Vagina (tissue), 2 donors: Measurements from ENCODE around the gene ZC3H4. TPM values are rescaled to one million over a fixed set of nuclear protein-coding genes. Genes with fewer than 3 reads are reported as not detected.

Source experiments
- DNase-seq, 2 donors: peaks; one replicate each; pipeline ENCODE4 v3.0.0-alpha.2; 2017; ENCODE audit errors: extremely low spot score in 2 of 2
- H3K27ac ChIP-seq: fragments of 200-600 bp; sonication (generic); one replicate; pipeline ENCODE4 v1.5.1; 2019
- H3K27me3 ChIP-seq: fragments of 200-600 bp; sonication (generic); one replicate; pipeline ENCODE4 v1.5.1; 2019
- H3K36me3 ChIP-seq, 2 donors: fragments of 200-600 bp; sonication (generic); one replicate each; pipeline ENCODE4 v1.5.1; 2017 to 2019
- H3K4me1 ChIP-seq: fragments of 200-600 bp; sonication (generic); one replicate; pipeline ENCODE4 v1.5.1; 2019
- H3K4me3 ChIP-seq, 2 donors: fragments of 200-600 bp; sonication (generic); 1 replicate in 1 of 2; 2 replicates in 1 of 2; pipeline ENCODE4 v1.5.1; 2016 to 2019
- H3K9me3 ChIP-seq: fragments of 200-600 bp; sonication (generic); one replicate; pipeline ENCODE4 v1.5.1; 2019
- CTCF ChIP-seq, 3 experiments: fragments of 450-650 bp in 2 of 3; fragments of 200-600 bp in 1 of 3; sonication (generic) in 1 of 3; IDR thresholded peaks; one replicate each; pipeline ENCODE4 v1.5.1; 2017 to 2019; ENCODE audit warnings: antibody characterized with exemption in 3 of 3, mild to moderate bottlenecking in 2 of 3, moderate library complexity in 2 of 3
- POLR2A ChIP-seq, 2 donors: fragments of 450-650 bp; IDR thresholded peaks; one replicate each; pipeline ENCODE4 v1.6.1; 2017; ENCODE audit warnings: antibody characterized with exemption in 2 of 2, mild to moderate bottlenecking in 2 of 2, moderate library complexity in 2 of 2
- POLR2AphosphoS5 ChIP-seq, 2 donors: sonication (generic); formaldehyde crosslinking; IDR thresholded peaks; one replicate each; pipeline ENCODE4 v1.9.0; 2017; ENCODE audit warnings: antibody characterized with exemption in 2 of 2, mild to moderate bottlenecking in 2 of 2, low read depth in 1 of 2; ENCODE audit not compliant: insufficient read depth in 1 of 2
- intact Hi-C: fragments of 100-400 bp; cut with DNase I; formaldehyde crosslinking; loops from one replicate; pipeline ENCODE4 v1.15.1; 2023
- total RNA-seq: library from RNA; depleted of rRNA; stranded (reverse); fragments of >200 nt; gene quantifications from one replicate; pipeline ENCODE4 v1.2.3, GENCODE V29; 2016

ZC3H4 gene
- total RNA-seq, 1 donor from 2014 or later, result 21.9 TPM

GRCh38 chr19:47122359-47123335 lies 9.1 kb upstream of the ZC3H4 start:
- H3K27me3 ChIP-seq, result no peaks in the 10 kb centered on the region
- intact Hi-C loops, result no loop called here
- no peak for DNase-seq

GRCh38 chr19:47120470-47121067 lies 7.0 kb upstream of the ZC3H4 start:
- DNase-seq, result no peak
- no peak for TF ChIP-seq POLR2AphosphoS5 (IDR thresholded peaks at IDR 0.05; ENCODE audit: insufficient read depth in 1 of 2, low read depth in 1 of 2)
- TF ChIP-seq POLR2A (IDR thresholded peaks at IDR 0.05), result no peak

More at GRCh38 chr19:47122359-47123335, 9.1 kb upstream of the ZC3H4 start:
- no peaks in the 10 kb centered on the region for H3K9me3 ChIP-seq
- H3K4me3 ChIP-seq, result no peak overlapping the region
- TF ChIP-seq POLR2AphosphoS5 (IDR thresholded peaks at IDR 0.05; ENCODE audit: insufficient read depth in 1 of 2, low read depth in 1 of 2) (no peak), CTCF (IDR thresholded peaks at IDR 0.05) (no peak)
- H3K27ac ChIP-seq, result no peak overlapping the region
- H3K4me1 ChIP-seq, result no peaks in the 10 kb centered on the region
- no peaks in the 10 kb centered on the region for H3K36me3 ChIP-seq

GRCh38 chr19:47113850-47114651 lies 475 bp upstream of the ZC3H4 start:
- H3K27me3 ChIP-seq, result no peaks in the 10 kb centered on the region
- DNase-seq, result no peak
- H3K4me1 ChIP-seq, result peaks cover 14% of the 10 kb centered on the region
- intact Hi-C loops, result no loop called here
- H3K9me3 ChIP-seq, result no peaks in the 10 kb centered on the region
- H3K4me3 ChIP-seq, result peak overlapping the region; percentile 83 to 89
- no peak for TF ChIP-seq POLR2A (IDR thresholded peaks at IDR 0.05)
- no peak for TF ChIP-seq CTCF (IDR thresholded peaks at IDR 0.05)
- no peak for TF ChIP-seq POLR2AphosphoS5 (IDR thresholded peaks at IDR 0.05; ENCODE audit: insufficient read depth in 1 of 2, low read depth in 1 of 2)
- H3K27ac ChIP-seq, result peak overlapping the region; percentile 98
- no peaks in the 10 kb centered on the region for H3K36me3 ChIP-seq

More at GRCh38 chr19:47120470-47121067, 7.0 kb upstream of the ZC3H4 start:
- Histone ChIP-seq H3K4me1 (no peaks in the 10 kb centered on the region), H3K9me3 (no peaks in the 10 kb centered on the region), H3K27ac (no peak overlapping the region), H3K4me3 (no peak overlapping the region), H3K36me3 (no peaks in the 10 kb centered on the region), H3K27me3 (no peaks in the 10 kb centered on the region)
- intact Hi-C loops, result no loop called here

GRCh38 chr19:47112166-47112996 lies 1.2 kb downstream of the ZC3H4 start:
- H3K4me3 ChIP-seq, result peak overlapping the region; percentile 83 to 89
- intact Hi-C loops, result no loop called here
- no peaks in the 10 kb centered on the region for H3K9me3 ChIP-seq
- peak overlapping the region; percentile 98 for H3K27ac ChIP-seq
- DNase-seq, result no peak
- H3K36me3 ChIP-seq, result no peaks in the 10 kb centered on the region
- no peaks in the 10 kb centered on the region for H3K27me3 ChIP-seq
- peaks cover 31% of the 10 kb centered on the region for H3K4me1 ChIP-seq
- TF ChIP-seq POLR2AphosphoS5 (IDR thresholded peaks at IDR 0.05; ENCODE audit: insufficient read depth in 1 of 2, low read depth in 1 of 2), result no peak
- TF ChIP-seq POLR2A (IDR thresholded peaks at IDR 0.05), result peak in 1 of 2 donors; percentile 79

GRCh38 chr19:47111682-47112165 lies 1.9 kb downstream of the ZC3H4 start:
- TF ChIP-seq POLR2AphosphoS5 (IDR thresholded peaks at IDR 0.05; ENCODE audit: insufficient read depth in 1 of 2, low read depth in 1 of 2) (peak in 1 of 2 donors; percentile 73), CTCF (IDR thresholded peaks at IDR 0.05) (no peak)
- Histone ChIP-seq H3K4me1 (peaks cover 38% of the 10 kb centered on the region), H3K27ac (peak overlapping the region; percentile 98), H3K36me3 (no peaks in the 10 kb centered on the region), H3K9me3 (no peaks in the 10 kb centered on the region), H3K4me3 (peak overlapping the region; percentile 83 to 89), H3K27me3 (no peaks in the 10 kb centered on the region)
- DNase-seq, result no peak
- intact Hi-C loops, result no loop called here
